Stimulated activated CD4-positive, alpha-beta T cell treated with anti-CD3 and anti-CD28 coated beads, TNF-alpha, amount 100 ng/mL, for 1 hour (primary cell): ENCODE results near the gene LLCFC1.
"Not testable (repeated sequence)": the region's sequence is repeated elsewhere in the genome, so short reads cannot be mapped to it uniquely, and the experiment has no call there.

Source experiments
- DNase-seq, 3 donors: peaks; one replicate each; pipeline ENCODE4 v3.0.0-alpha.2; 2020; ENCODE audit warnings: low read depth in 3 of 3, low spot score in 1 of 3

Gene LLCFC1

GRCh38 chr7:142941541-142941940, 2.3 kb downstream of the LLCFC1 start:
- no peak for DNase-seq

GRCh38 chr7:142942746-142943145, 3.5 kb downstream of the LLCFC1 start:
- DNase-seq = no peak

DNA sequence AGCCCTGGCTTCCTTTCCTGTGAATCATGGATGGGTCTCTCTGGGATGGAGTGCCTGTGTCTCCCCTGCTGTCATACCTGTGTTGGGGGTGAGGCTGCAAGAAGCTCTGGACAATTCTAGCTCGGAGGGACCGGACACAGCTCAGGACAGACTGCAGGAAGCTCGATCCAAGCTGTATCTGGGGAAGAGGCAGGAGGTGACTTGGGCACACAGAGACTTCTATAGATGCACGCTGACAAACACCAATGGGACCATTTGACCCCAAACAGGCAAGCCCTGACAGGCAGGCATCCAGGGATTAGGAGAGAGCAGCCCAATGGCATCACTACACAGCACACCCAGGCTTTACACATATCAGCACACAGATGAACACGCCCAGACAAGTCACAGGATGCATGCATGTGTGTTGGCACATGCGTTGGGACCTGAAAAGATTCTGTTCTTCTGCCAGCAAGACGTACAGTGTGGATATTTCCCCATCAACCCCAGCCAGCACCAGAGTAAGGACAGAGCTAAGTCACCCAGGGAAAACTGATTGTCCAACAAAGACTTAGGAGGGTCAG, 4.5 kb downstream of the LLCFC1 start:
- DNase-seq = no peak

- no peak for DNase-seq
These were observed 5.7 kb downstream of the LLCFC1 start for GRCh38 chr7:142945001-142945400.

GRCh38 chr7:142948603-142949002, 9.3 kb downstream of the LLCFC1 start:
- no peak for DNase-seq

DNA sequence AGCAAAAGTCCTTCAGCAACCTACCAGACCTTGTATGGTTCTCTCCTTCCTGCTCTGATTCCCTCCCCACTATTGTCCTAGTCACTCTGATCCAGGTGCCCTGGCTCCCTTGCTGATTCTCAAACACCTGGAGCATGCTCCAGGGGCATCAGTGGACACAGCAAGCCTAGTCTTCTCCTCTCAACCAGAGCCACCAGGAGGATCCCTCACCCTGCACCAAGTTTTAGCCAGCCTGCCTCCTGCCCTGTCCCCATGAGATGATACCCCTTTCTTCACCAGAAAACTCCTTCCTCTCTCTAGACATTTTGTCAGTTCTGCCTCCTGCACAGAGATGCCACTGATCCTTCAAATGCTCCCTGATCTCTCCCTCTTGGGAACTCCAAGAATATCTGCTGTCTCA, 11.0 kb downstream of the LLCFC1 start:
- no peak for DNase-seq

DNA sequence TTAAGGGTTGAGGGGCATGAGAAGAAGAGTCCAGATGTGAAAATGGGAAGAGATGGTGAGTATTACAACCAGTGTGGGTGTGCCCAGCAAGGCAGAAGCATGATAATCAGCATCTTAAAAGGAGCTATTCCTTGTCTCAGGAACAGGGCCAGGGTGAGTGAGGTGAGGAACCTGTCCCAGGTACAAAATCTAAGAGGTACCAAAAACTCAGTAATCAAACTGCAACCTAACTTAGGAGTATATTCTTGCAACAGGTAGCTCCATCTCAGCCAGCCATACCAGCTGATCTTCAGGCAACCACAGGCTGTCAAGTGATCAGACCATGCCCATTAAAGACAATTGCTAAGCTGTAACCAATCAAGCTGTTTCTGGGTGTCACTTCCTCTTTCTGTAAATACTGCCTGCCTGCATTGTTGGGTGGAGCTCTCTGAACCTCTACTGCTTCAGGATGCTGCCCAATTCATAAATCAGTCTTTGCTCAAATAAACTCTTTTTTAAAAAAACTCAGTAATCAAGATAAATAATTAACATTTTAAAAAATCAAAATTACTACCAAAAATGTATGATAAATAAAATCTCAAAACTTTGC, 15.5 kb downstream of the LLCFC1 start:
- no peak for DNase-seq

- no peak for DNase-seq
These were observed 17.8 kb downstream of the LLCFC1 start for GRCh38 chr7:142956951-142957623.

GRCh38 chr7:142957723-142958122, 18.4 kb downstream of the LLCFC1 start:
- DNase-seq = no peak

DNA sequence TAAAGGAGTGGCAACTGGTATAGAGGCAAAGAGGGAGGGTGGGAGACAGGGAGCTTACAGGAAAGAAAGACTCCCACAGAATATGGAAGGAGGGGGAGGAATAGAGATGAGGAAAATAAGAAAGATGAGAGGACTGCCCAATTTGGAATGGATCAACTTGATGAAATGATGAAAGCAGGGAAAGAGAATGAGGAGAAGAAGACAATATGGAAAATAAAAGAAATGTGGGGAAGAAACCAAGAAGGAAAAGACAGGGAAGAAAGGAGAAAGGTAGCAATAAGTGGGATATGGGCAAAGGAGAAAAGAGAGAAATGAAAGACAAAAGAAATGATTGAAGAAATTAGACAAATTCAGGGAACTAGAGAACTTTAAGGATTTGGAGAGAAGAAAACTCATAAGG, 19.9 kb downstream of the LLCFC1 start:
- DNase-seq = no peak

DNA sequence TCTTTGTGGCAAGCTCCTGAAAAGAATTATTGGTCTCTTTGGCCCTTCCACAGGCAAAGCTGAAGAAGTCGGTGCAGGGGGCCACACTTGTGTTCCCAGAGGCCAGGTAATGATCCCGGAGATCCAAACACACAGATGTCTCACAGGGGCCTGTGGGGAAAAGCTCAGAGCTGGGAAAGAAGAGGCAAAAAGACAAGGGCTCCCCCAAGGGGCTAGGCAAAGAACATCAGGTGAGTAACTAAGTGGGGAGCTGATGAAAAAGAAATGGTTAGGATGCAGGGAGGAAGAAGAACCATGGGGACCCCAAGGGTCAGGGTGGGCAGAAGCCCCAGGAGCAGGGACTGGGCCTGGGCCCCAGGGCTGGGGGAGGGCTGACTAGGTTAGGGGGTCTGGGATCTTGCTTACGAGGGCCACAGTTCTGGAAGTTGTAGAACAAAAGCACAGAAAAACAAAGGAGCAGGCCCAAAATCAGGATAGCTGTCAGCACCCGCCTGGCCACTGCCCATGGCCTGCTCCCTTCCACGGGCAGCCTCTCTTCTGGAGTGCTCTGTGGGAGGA, 21.8 kb downstream of the LLCFC1 start:
- no peak for DNase-seq

DNA sequence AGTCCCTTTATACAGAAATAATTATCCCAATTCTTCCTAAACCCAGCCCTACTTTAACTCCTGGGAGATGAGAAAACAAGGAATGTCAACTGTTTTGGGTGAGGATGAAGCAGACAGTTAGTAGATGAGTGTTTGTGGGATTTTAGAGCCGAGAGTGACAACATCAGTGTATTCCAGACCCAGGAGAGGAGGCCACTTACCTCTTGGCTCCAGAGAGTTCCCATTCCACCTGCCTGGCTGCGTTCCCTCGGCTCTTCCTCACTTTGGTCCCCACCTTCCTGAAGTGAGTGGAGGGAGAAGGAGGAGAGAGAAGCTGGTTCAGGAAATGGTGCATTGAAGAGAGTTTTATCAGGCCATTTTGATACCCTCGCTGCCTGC, 22.3 kb downstream of the LLCFC1 start:
- no peak for DNase-seq

DNA sequence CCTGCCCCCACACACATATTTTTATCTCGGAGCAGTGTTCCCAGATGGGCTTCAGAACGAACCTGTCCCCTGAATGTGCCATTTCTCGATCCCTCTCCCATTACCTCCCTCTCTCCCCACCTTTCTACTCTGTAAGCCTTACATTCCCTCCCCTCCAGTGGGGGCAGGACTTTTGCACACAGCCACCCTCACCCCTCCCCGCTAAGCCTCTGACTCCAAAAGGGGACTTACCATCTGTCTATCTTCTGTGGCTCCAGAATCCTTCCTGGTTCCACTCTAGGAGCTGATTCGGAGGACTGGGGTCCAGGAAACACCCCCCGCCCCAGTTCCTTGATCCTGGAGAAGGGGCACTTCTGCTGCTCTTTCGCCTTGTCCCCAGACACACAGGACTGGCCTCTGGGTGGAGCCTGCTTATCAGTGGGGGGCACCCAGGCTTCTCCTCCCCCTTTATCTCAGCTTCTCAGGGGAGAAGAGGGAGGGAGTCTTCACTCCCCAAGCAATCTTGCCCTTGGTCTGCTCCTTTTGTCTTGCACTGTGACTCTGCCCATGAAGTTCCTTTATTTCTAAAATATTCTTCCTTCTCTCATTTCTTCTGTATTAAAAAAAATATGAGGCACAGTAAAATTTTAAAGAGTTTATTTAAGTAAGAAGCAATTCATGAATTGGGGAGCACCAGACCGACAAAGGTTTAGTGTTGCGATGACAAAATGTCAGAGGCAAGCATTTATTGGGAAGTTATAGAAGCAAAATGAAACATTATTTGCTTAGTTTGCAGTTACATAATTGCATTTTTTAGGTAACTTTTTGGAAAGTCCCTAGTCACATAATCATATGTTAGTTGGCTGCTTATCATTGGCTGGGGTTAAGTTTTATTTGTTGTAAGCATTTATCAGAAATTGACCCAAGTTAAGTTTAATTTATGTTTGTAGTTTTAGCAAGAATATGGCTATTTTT, 23.0 kb downstream of the LLCFC1 start, which contains the start of gene KEL:
KEL (minus strand) TSS at position 391 of the 954 bp plus-strand sequence; CDS start at position 234, 157 bp downstream.
- no peak for DNase-seq

DNA sequence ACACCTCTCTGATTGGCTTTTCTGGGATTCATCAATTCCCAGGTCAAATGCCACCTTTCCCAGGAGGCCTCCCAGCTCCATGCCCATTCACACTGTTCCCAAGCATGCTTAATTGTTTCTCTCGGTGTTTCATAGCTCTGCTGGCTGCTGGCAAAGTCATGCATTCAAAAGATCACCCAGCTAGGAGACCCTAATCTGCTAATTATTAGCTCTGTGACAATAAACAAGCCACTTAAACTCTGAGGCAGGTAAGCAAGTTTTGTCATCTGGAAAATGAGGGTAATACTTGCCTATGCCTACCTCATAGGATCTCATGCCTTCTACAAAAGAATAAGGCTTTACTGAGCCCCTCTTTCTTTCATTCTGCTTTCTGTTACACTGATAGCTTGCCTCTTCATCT, 23.7 kb downstream of the LLCFC1 start:
- no peak for DNase-seq

GRCh38 chr7:142963993-142964392, 24.7 kb downstream of the LLCFC1 start:
- no peak for DNase-seq

DNA sequence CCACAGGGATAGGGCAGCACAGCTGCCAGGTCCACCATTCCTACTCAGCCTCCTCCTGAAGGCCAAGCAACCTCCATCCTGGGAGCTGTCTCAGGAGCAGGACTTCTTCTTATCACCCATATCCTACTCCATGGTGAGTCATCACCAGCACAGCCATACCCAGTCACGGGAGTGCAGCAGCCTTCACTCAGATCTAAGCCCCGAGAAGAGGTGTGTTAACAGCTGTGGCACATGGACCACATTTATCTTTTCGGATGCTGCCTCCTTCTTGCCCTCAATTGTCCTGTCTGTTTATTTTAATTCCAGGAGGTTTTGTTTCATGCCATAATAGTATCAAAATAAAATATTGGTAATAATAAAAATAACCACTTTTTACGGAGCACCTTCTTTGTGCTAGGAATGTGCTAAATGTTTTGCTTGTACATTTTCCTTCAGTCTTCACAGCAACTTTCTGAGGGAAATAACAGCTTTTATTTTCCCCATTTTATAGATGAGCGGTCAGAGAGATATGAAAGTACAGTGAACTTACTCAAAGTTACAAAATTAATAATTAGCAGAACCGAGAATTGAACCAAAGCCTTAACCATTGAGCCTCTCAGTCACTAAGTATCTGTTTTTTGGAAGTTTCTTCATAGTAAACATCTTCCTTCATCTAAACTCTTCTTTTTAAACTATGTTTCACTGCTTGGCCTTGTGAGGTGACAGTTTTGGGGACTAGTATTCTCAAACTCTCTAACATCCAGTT, 25.4 kb downstream of the LLCFC1 start:
- no peak for DNase-seq

DNA sequence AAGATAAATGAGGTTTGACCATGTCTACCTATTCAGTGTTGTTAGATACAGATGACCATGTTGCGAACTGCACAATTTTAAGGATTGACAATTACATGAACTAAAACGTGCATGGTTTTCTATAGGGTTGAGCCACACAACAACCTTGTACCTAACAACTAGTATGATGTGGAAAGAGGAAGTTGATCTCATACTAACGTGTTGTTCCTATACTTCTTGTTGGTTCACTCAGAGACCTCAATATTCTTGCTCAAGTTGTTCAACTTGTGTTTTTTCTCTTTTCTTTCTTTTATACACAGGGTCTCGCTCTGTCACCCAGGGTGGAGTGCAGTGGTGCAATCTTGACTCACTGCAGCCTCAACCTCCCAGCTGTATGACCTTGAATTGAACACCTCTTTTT, 28.9 kb downstream of the LLCFC1 start:
- no peak for DNase-seq

- no peak for DNase-seq
These were observed 29.9 kb downstream of the LLCFC1 start for GRCh38 chr7:142969183-142969582.

DNA sequence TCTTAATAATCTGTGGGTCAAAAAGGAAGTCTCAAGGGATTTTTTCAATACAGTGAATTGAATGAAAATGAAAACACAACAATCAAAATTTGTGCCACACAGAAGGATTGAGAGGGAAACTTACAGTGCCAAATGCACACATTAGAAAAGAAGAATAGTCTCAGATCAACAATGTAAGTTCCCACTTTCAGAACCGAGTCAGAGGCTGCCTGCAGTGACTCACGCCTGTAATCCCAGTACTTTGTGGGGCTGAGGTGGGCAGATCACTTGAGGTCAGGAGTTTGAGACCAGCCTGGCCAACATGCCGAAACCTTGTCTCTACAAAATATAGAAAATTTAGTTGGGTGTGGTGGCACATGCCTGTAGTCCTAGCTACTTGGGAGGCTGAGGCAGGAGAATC, 35.3 kb downstream of the LLCFC1 start:
- DNase-seq = no peak

- not testable (repeated sequence) for DNase-seq
These were observed 39.1 kb downstream of the LLCFC1 start for GRCh38 chr7:142978402-142978801.

GRCh38 chr7:142983825-142984224, 44.5 kb downstream of the LLCFC1 start:
- DNase-seq = no peak
